Adrenal gland (tissue), 5 donors: ENCODE measurements around the gene STX2.

Experiments used
- CTCF ChIP-seq, 6 experiments: fragments of 450-650 bp in 4 of 6; fragments of 200-600 bp in 2 of 6; sonication (generic) in 1 of 6; IDR thresholded peaks; 1 replicate in 5 of 6; 2 replicates in 1 of 6; pipeline versions ENCODE4 v1.5.1 to v1.8.0; 2016 to 2021; ENCODE audit warnings: antibody characterized with exemption in 6 of 6, mild to moderate bottlenecking in 2 of 6, moderate library complexity in 1 of 6
- POLR2A ChIP-seq, 2 donors: fragments of 450-650 bp; IDR thresholded peaks; one replicate each; pipeline ENCODE4 v1.6.1; 2017; ENCODE audit warnings: antibody characterized with exemption in 2 of 2, mild to moderate bottlenecking in 2 of 2, moderate library complexity in 1 of 2
- donor health status: DM: no; HTN: no; CAD: no.

GRCh38 chr12:130764073-130764472, 75.0 kb downstream of the STX2 start:
- TF ChIP-seq CTCF (IDR thresholded peaks at IDR 0.05) = no peak
- TF ChIP-seq POLR2A (IDR thresholded peaks at IDR 0.05) = no peak
